Fibroblast of skin of left biceps (primary cell): ENCODE data around the gene ANKH.
A peak's percentile ranks its signal among the peaks of the same experiment; 100 is the strongest.

Source experiments
- DNase-seq, 2 experiments: peaks; one replicate each; pipeline ENCODE4 v3.0.0-alpha.2; 2013; ENCODE audit warnings: low read depth in 2 of 2

ANKH gene

GRCh38 chr5:14664270-14665100, 207.1 kb downstream of the ANKH start, which contains the start of gene OTULIN:
OTULIN (plus strand) TSS chr5:14664718; CDS start chr5:14664826, 108 bp downstream.
- peak; percentile 61 to 63 for DNase-seq

DNA sequence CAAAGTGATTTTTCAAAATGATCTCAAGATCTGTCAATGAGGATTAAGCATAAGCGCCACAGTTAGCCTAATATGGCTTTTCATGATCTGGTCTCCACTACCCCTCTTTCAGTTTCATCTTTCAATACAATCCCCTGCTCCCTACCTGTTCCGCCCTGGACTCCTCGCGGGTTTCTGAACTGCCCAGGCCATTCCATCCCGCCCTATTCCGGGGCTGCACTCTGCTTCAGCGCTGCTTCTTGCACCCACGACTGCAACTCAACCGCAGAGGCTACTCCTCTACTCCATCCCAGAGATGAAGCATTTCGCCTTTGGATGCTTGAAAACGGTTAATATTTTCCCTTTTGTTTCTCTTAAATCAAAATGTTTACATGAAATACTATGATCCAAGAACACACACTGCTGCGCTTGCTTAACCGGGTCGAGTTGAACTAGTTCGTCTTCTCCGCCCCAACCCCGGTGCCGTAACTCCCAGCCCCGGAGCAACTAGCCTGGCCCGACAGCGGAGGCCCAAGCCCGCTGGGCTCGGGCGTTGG, 207.8 kb downstream of the ANKH start:
- DNase-seq, result no peak

DNA sequence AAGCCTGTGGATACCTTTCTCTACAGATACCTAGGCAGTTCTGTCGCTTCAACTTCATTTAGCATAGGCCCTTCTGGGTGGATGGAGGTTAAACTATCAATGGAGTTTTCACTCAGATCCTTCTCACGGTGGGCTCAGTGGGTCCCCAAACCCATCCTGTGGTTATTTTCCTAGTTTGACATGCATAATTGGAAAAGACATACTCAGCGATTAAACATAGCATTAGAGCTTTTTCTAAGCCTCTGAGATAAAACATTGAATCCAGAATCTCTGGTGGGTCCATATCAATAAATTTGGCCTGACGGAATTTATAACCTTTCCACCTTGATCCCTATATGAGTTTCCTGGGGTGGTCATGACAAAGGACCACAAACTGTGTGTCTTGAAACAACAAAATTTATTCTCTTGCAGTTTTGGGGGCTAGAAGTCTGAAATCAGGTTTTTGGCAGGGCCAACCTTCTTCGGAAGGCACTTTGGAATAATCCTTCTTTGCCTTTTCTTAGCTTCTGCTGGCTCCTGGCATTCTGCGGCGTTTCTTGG, 208.8 kb downstream of the ANKH start:
- no peak for DNase-seq

DNA sequence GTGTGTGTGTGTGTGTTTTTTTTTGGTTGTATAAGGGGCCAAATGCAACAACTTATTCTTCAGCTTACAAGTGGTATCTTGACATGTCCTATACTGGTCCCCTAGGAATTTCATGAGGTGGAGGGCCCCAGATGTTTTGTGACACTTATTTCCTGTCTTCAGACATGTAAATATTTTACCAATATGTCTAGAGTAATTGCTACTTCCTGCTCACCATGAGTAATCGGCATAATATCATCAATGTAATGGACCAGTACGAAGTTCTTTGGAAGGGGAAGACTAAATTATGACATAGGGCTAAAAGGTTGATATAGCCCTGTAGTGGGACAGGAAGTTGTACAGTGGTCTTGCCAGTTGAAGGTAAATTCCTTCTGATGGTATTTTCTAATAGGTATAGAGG, 210.7 kb downstream of the ANKH start:
- no peak for DNase-seq

DNA sequence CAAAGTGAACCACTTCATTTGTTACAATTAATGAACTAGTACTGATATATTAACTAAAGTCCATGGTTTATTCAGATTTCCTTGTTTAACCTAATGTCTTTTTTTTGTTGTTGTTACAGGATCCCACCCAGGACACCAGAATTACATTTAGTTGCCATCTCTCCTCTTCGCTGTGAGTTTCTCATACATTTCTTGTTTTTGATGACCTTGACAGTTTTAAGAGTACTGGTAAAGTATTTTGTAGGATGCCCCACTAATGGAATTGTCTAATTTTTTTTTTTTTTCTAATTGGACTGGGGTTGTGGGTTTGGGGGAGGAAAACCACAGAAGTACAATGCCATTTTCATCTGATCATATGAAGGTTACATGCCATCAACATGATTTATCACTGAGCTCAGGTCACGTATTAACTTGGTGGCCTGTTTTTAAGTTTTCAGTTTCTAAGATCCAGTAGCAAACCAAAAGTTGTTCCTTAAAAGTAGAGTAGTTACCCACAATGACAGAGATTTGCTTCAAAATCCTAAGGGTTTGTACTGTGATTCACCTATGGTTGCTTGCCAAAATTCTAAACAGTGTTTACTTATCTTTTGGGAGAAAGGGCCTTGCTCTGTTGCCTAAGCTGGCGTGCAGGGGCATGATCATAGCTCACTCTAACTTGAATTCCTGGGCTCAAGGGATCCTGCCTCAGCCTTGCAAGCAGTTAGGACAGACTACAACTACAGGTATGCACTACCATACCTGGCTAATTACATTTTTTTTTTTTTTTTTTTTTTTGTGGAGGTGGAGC, 211.6 kb downstream of the ANKH start:
- peak in 1 of 2 experiments; percentile 18 for DNase-seq

- no peak for DNase-seq
Observed at GRCh38 chr5:14656898-14657297, 214.7 kb downstream of the ANKH start.

DNA sequence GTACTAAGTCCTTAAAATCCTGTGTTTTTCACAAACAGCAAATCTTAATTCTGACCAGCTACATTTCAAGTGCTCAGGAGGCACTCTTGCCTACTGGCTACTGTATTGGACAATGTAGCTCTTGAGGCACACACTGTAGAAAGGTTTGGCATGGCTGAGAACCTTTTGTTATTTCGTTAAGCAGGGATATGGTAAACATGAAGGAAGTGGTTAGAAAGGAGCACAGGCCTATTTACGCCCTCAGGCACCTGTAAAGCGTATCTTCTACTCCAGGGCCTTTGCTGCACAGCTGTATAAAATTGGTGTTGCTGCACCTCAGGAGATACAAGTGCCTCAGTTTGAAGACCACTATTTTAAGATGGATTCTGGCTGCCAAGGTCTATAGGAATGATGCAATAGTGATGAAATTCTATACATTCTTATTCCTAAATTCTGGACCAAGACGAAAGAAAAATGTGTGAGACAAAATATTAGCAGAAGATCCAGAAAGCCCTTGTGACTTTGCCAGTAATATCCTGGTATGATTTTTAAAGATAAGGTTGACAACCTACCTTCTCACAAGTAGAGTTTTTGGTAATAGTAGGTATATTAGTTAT, 216.3 kb downstream of the ANKH start:
- DNase-seq, result no peak
